HG03520 (cell line): ENCODE results near the gene RDX.
"Not testable (repeated sequence)": the region's sequence is repeated elsewhere in the genome, so short reads cannot be mapped to it uniquely, and the experiment has no call there.

ENCODE experiments used
- ATAC-seq: cut with Tn5 transposase; IDR thresholded peaks from one replicate; pipeline ENCODE4 v1.9.1; 2021; ENCODE audit warnings: mild to moderate bottlenecking, moderate library complexity; ENCODE audit not compliant: unreplicated experiment

The RDX gene

GRCh38 chr11:110306019-110306388, 9.6 kb upstream of the RDX start:
- ATAC-seq, result not testable (repeated sequence)

- no peak for ATAC-seq
These were observed 9.0 kb upstream of the RDX start for GRCh38 chr11:110305169-110306018.

- ATAC-seq, result no peak
These were observed 7.0 kb upstream of the RDX start for GRCh38 chr11:110303414-110303826.

- no peak for ATAC-seq
These were observed 5.2 kb upstream of the RDX start for GRCh38 chr11:110301577-110301976.

- no peak for ATAC-seq
These were observed 4.6 kb upstream of the RDX start for GRCh38 chr11:110301032-110301431.

GRCh38 chr11:110299006-110299785, 2.8 kb upstream of the RDX start:
- ATAC-seq, result no peak

- no peak for ATAC-seq
These were observed 1.9 kb upstream of the RDX start for GRCh38 chr11:110298301-110298765.

- ATAC-seq, result no peak
These were observed 1.4 kb upstream of the RDX start for GRCh38 chr11:110297726-110298300.

- no peak for ATAC-seq
These were observed 787 bp upstream of the RDX start for GRCh38 chr11:110297076-110297725.

GRCh38 chr11:110295531-110296225, 736 bp downstream of the RDX start:
- ATAC-seq, result peak; percentile 62

- ATAC-seq, result no peak
These were observed 1.3 kb downstream of the RDX start for GRCh38 chr11:110295086-110295485.

GRCh38 chr11:110294509-110294908, 1.9 kb downstream of the RDX start:
- no peak for ATAC-seq

- no peak for ATAC-seq
These were observed 3.0 kb downstream of the RDX start for GRCh38 chr11:110293389-110293788.

GRCh38 chr11:110292146-110292545, 4.3 kb downstream of the RDX start:
- ATAC-seq, result not testable (repeated sequence)

GRCh38 chr11:110290591-110291334, 5.7 kb downstream of the RDX start:
- ATAC-seq, result no peak

GRCh38 chr11:110289472-110289871, 6.9 kb downstream of the RDX start:
- ATAC-seq, result no peak

GRCh38 chr11:110287537-110287936, 8.9 kb downstream of the RDX start:
- ATAC-seq, result peak; percentile 44

GRCh38 chr11:110286298-110287040, 9.9 kb downstream of the RDX start:
- no peak for ATAC-seq

- no peak for ATAC-seq
These were observed 12.6 kb downstream of the RDX start for GRCh38 chr11:110283862-110284261.
